WTC11 (cell line): ENCODE measurements around the gene C20orf96. TPM values are rescaled to one million over a fixed set of nuclear protein-coding genes. Genes with fewer than 3 reads are reported as not detected.

Experiments
- ATAC-seq: fragments of 200-7000 bp; cut with Tn5 transposase; 2 replicates; pipeline ENCODE4 v1.10.0; 2021; ENCODE audit warnings: mild to moderate bottlenecking, moderate library complexity
- CTCF ChIA-PET: fragments of 300-600 bp; sonication (Branson Sonifier 250); formaldehyde crosslinking; loops from one replicate; lab custom pipeline; 2021; ENCODE audit warnings: antibody characterized with exemption; lab: Charles Lee
- POLR2A ChIA-PET: fragments of 350-600 bp; sonication (Branson Sonifier 250); formaldehyde crosslinking; loops from one replicate; lab custom pipeline; 2021; ENCODE audit warnings: antibody characterized with exemption; lab: Charles Lee
- DNase-seq: peaks from one replicate; pipeline ENCODE4 v3.0.0; 2021; ENCODE audit warnings: low spot score
- H3K27ac Mint-ChIP-seq: 2 replicates; pipeline ENCODE4 v1.8.0; 2021; ENCODE audit warnings: mixed read lengths
- H3K27me3 Mint-ChIP-seq: 2 replicates; pipeline ENCODE4 v1.8.0; 2021; ENCODE audit warnings: low read depth, mild to moderate bottlenecking, moderate library complexity, mixed read lengths
- H3K36me3 Mint-ChIP-seq: 2 replicates; pipeline ENCODE4 v1.8.0; 2021; ENCODE audit warnings: mixed read lengths
- H3K4me1 Mint-ChIP-seq: 2 replicates; pipeline ENCODE4 v1.8.0; 2022; ENCODE audit warnings: mixed read lengths
- H3K4me3 Mint-ChIP-seq: 2 replicates; pipeline ENCODE4 v1.8.0; 2021; ENCODE audit warnings: mild to moderate bottlenecking, moderate library complexity, mixed read lengths
- H3K9me3 Mint-ChIP-seq: 2 replicates; pipeline ENCODE4 v1.8.0; 2021; ENCODE audit warnings: mixed read lengths
- ATF2 ChIP-seq: sonication (generic); formaldehyde crosslinking; IDR thresholded peaks from 2 replicates; pipeline ENCODE4 v1.8.1; 2022; ENCODE audit warnings: low read depth, missing genetic modification reagents, borderline replicate concordance
- ETV6 ChIP-seq: sonication (generic); formaldehyde crosslinking; IDR thresholded peaks from 2 replicates; pipeline ENCODE4 v1.8.1; 2022; ENCODE audit warnings: mild to moderate bottlenecking, missing genetic modification reagents
- GABPB1 ChIP-seq: sonication (generic); formaldehyde crosslinking; IDR thresholded peaks from 2 replicates; pipeline ENCODE4 v1.8.1; 2023; ENCODE audit warnings: mild to moderate bottlenecking, missing genetic modification reagents
- HMGXB4 ChIP-seq: sonication (generic); formaldehyde crosslinking; IDR thresholded peaks from 2 replicates; pipeline ENCODE4 v1.8.1; 2023; ENCODE audit warnings: mild to moderate bottlenecking, moderate library complexity, missing genetic modification reagents
- MAX ChIP-seq: sonication (generic); formaldehyde crosslinking; IDR thresholded peaks from 2 replicates; pipeline ENCODE4 v1.8.0; 2022; ENCODE audit warnings: mild to moderate bottlenecking, missing genetic modification reagents
- NFE2L1 ChIP-seq: sonication (generic); formaldehyde crosslinking; IDR thresholded peaks from 2 replicates; pipeline ENCODE4 v1.8.1; 2023; ENCODE audit warnings: missing genetic modification reagents
- NFYB ChIP-seq: sonication (generic); formaldehyde crosslinking; conservative IDR thresholded peaks from 2 replicates; pipeline ENCODE4 v1.8.0; 2022; ENCODE audit warnings: low read depth, missing genetic modification reagents
- PRDM15 ChIP-seq: sonication (generic); formaldehyde crosslinking; IDR thresholded peaks from 2 replicates; pipeline ENCODE4 v1.8.0; 2022; ENCODE audit warnings: missing genetic modification reagents
- SOX15 ChIP-seq: fragments of 250-450 bp; sonication (Bioruptor Pico); IDR thresholded peaks from 2 replicates; pipeline ENCODE4 v1.9.0; 2021; ENCODE audit warnings: mild to moderate bottlenecking
- SP1 ChIP-seq: sonication (generic); formaldehyde crosslinking; conservative IDR thresholded peaks from 2 replicates; pipeline ENCODE4 v1.8.1; 2022; ENCODE audit warnings: missing genetic modification reagents
- TEAD1 ChIP-seq: sonication (generic); formaldehyde crosslinking; IDR thresholded peaks from 2 replicates; pipeline ENCODE4 v1.8.0; 2022; ENCODE audit warnings: mild to moderate bottlenecking, missing genetic modification reagents
- TP53 ChIP-seq: sonication (generic); formaldehyde crosslinking; IDR thresholded peaks from 2 replicates; pipeline ENCODE4 v1.8.1; 2023; ENCODE audit warnings: mild to moderate bottlenecking, missing genetic modification reagents
- USF2 ChIP-seq: sonication (generic); formaldehyde crosslinking; IDR thresholded peaks from 2 replicates; pipeline ENCODE4 v1.8.1; 2023; ENCODE audit warnings: mild to moderate bottlenecking, missing genetic modification reagents, moderate library complexity
- total RNA-seq: library from RNA; stranded (reverse); gene quantifications from 3 replicates; pipeline ENCODE4 v1.2.3, GENCODE V29; 2021
- TF ChIP-seq, protein P1 (sequence below): fragments of 250-450 bp; sonication (Bioruptor Pico); IDR thresholded peaks from 2 replicates; pipeline ENCODE4 v1.9.0; 2021; ENCODE audit warnings: mild to moderate bottlenecking
- TF ChIP-seq, protein P2 (sequence below): sonication (generic); formaldehyde crosslinking; IDR thresholded peaks from 2 replicates; pipeline ENCODE4 v1.8.0; 2023; ENCODE audit warnings: missing genetic modification reagents

Gene C20orf96
- total RNA-seq, 1 experiment from 2014 or later = 22.1 TPM

DNA sequence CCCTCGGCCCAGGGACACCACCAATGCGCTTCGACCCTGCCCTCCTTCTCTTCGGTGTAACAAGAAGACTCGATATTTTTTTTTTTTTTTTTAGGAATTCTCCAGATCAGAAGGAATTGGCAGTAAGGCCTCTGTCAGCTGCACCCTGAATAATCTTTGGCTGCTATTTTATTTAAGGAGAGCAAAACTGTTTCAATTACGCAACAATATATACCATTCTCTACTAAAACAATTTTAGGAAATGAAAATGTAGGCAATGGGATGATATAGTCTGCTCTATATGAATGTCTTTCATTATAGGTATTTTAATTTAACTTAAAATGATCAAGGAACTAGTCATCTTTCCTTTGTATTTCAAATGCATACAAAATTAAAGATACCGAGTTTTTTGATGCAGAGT, 20.1 kb upstream of the C20orf96 start:
- DNase-seq (no peak), ATAC-seq (no peak)
- peaks cover 30% of the 10 kb centered on the region for H3K4me1 Mint-ChIP-seq
- CTCF ChIA-PET = interaction anchor here (0.5 to 5.3 kb wide), 7 partner anchors 10 to 48 kb away, joined by 3 to 39 read pairs (median 18); partner anchors contain the start of genes SOX12 and ZCCHC3
- no peaks in the 10 kb centered on the region for H3K9me3 Mint-ChIP-seq
- peak overlapping the region; percentile 85 for H3K27ac Mint-ChIP-seq
- H3K27me3 Mint-ChIP-seq = peaks cover 5% of the 10 kb centered on the region
- POLR2A ChIA-PET = interaction anchor here (0.6 to 2.6 kb wide), 6 partner anchors 11 to 69 kb away, joined by 3 to 47 read pairs (median 6); partner anchors contain the start of gene SOX12
- TF ChIP-seq HMGXB4 (CRISPR knock-in tag) (0 out of 2 replicates have a peak, but pooled peaks have one; percentile 3), ATF2 (CRISPR knock-in tag) (no peak), NFE2L1 (CRISPR knock-in tag) (no peak)
- TF ChIP-seq, protein P1, sequence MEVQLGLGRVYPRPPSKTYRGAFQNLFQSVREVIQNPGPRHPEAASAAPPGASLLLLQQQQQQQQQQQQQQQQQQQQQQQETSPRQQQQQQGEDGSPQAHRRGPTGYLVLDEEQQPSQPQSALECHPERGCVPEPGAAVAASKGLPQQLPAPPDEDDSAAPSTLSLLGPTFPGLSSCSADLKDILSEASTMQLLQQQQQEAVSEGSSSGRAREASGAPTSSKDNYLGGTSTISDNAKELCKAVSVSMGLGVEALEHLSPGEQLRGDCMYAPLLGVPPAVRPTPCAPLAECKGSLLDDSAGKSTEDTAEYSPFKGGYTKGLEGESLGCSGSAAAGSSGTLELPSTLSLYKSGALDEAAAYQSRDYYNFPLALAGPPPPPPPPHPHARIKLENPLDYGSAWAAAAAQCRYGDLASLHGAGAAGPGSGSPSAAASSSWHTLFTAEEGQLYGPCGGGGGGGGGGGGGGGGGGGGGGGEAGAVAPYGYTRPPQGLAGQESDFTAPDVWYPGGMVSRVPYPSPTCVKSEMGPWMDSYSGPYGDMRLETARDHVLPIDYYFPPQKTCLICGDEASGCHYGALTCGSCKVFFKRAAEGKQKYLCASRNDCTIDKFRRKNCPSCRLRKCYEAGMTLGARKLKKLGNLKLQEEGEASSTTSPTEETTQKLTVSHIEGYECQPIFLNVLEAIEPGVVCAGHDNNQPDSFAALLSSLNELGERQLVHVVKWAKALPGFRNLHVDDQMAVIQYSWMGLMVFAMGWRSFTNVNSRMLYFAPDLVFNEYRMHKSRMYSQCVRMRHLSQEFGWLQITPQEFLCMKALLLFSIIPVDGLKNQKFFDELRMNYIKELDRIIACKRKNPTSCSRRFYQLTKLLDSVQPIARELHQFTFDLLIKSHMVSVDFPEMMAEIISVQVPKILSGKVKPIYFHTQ (CRISPR knock-in tag) = no peak
- TF ChIP-seq, all 79 proteins: peak for 1
- H3K4me3 Mint-ChIP-seq = peak overlapping the region; percentile 72
- no peaks in the 10 kb centered on the region for H3K36me3 Mint-ChIP-seq

- ChIA-PET CTCF (interaction anchor here (0.5 to 5.3 kb wide), 8 partner anchors 11 to 47 kb away, joined by 3 to 39 read pairs (median 12); partner anchors contain the start of genes SOX12 and ZCCHC3), POLR2A (interaction anchor here (0.6 to 2.6 kb wide), 8 partner anchors 10 to 70 kb away, joined by 3 to 47 read pairs (median 4); partner anchors contain the start of genes NRSN2, SOX12 and TRIB3)
- H3K9me3 Mint-ChIP-seq = no peaks in the 10 kb centered on the region
- peaks cover 36% of the 10 kb centered on the region for H3K4me1 Mint-ChIP-seq
- H3K27ac Mint-ChIP-seq = peak overlapping the region; percentile 100
- DNase-seq (peak; percentile 99), ATAC-seq (peak; percentile 98)
- no peaks in the 10 kb centered on the region for H3K36me3 Mint-ChIP-seq
- peak overlapping the region; percentile 72 for H3K4me3 Mint-ChIP-seq
- peaks cover 5% of the 10 kb centered on the region for H3K27me3 Mint-ChIP-seq
- TF ChIP-seq TP53 (CRISPR knock-in tag) = peak; percentile 60; the same call in 1 of the 2 replicates
- TF ChIP-seq SP1 (CRISPR knock-in tag) = peak; percentile 62
- TF ChIP-seq, protein P2, sequence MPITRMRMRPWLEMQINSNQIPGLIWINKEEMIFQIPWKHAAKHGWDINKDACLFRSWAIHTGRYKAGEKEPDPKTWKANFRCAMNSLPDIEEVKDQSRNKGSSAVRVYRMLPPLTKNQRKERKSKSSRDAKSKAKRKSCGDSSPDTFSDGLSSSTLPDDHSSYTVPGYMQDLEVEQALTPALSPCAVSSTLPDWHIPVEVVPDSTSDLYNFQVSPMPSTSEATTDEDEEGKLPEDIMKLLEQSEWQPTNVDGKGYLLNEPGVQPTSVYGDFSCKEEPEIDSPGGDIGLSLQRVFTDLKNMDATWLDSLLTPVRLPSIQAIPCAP (CRISPR knock-in tag) = no peak
- TF ChIP-seq PRDM15 (CRISPR knock-in tag) = peak; percentile 95
- TF ChIP-seq ETV6 (CRISPR knock-in tag) = no peak; the same call in 1 of the 2 replicates
- peak; percentile 26; the same call in 1 of the 2 replicates for TF ChIP-seq HMGXB4 (CRISPR knock-in tag)
- peak; percentile 45; the same call in 1 of the 2 replicates for TF ChIP-seq TEAD1 (CRISPR knock-in tag)
- TF ChIP-seq MAX = 0 out of 2 replicates have a peak, but pooled peaks have one; percentile 32
- peak; percentile 68 for TF ChIP-seq NFYB (CRISPR knock-in tag)
- peak; percentile 65 for TF ChIP-seq USF2 (CRISPR knock-in tag)
- TF ChIP-seq GABPB1 = peak; percentile 38; the same call in 1 of the 2 replicates
- TF ChIP-seq SOX15 (CRISPR knock-in tag) = no peak
Observed at GRCh38 chr20:309841-310644, 19.5 kb upstream of the C20orf96 start.
